HepG2 (cell line): ENCODE measurements around the gene NFE2L1. TPM values are rescaled to one million over a fixed set of nuclear protein-coding genes. Genes with fewer than 3 reads are reported as not detected.
A peak's percentile ranks its signal among the peaks of the same experiment; 100 is the strongest.

ENCODE experiments used
- ARNT2 ChIP-seq: sonication (generic); formaldehyde crosslinking; IDR thresholded peaks from 2 replicates; pipeline ENCODE4 v1.8.0; 2022; ENCODE audit warnings: mild to moderate bottlenecking, low read depth, missing genetic modification reagents, moderate library complexity
- CBX1 ChIP-seq: IDR thresholded peaks from one replicate; pipeline ENCODE4 v1.6.1; 2016; ENCODE audit warnings: antibody characterized with exemption, low read depth
- GABPB1 ChIP-seq: IDR thresholded peaks from 2 replicates; pipeline ENCODE4 v1.6.1; 2016; ENCODE audit warnings: mild to moderate bottlenecking, missing genetic modification reagents, moderate library complexity, missing compliant biosample characterization
- HNF4G ChIP-seq, 2 experiments: sonication (generic) in 1 of 2; formaldehyde crosslinking in 1 of 2; IDR thresholded peaks; 2 replicates each; pipeline versions ENCODE4 v1.4.0 to v1.6.1; 2011 to 2020; ENCODE audit warnings: borderline replicate concordance in 2 of 2, low read depth in 2 of 2, mild to moderate bottlenecking in 2 of 2, low read length in 1 of 2, missing genetic modification reagents in 1 of 2, moderate library complexity in 1 of 2
- KAT7 ChIP-seq: IDR thresholded peaks from 2 replicates; pipeline ENCODE4 v1.6.1; 2018; ENCODE audit warnings: borderline replicate concordance, missing compliant biosample characterization
- KDM5B ChIP-seq: sonication (generic); formaldehyde crosslinking; IDR thresholded peaks from 2 replicates; pipeline ENCODE4 v1.4.0; 2020; ENCODE audit warnings: missing genetic modification reagents, mild to moderate bottlenecking, borderline replicate concordance
- KLF6 ChIP-seq: IDR thresholded peaks from 2 replicates; pipeline ENCODE4 v1.8.0; 2016; ENCODE audit warnings: missing biosample characterization, missing genetic modification reagents
- POLR2AphosphoS5 ChIP-seq: IDR thresholded peaks from 2 replicates; pipeline ENCODE4 v1.6.1; 2012; ENCODE audit warnings: low read depth, low read length
- RBM39 ChIP-seq: fragments of 200-400 bp; formaldehyde crosslinking; IDR thresholded peaks from one replicate; pipeline ENCODE4 v1.6.1; 2018; ENCODE audit warnings: antibody characterized with exemption, mild to moderate bottlenecking, low read depth, low read length; ENCODE audit not compliant: poor library complexity, severe bottlenecking
- TBX3 ChIP-seq: fragments of 450-650 bp; IDR thresholded peaks from 2 replicates; pipeline ENCODE4 v1.6.1; 2017; ENCODE audit warnings: antibody characterized with exemption, mild to moderate bottlenecking, inconsistent platforms, borderline replicate concordance
- TCF7L2 ChIP-seq: IDR thresholded peaks from 2 replicates; pipeline ENCODE4 v1.6.1; 2011; ENCODE audit warnings: mild to moderate bottlenecking, low read depth, low read length, moderate library complexity
- ZNF205 ChIP-seq: IDR thresholded peaks from 2 replicates; pipeline ENCODE4 v1.6.1; 2018; ENCODE audit warnings: missing biosample characterization, missing genetic modification reagents
- ZNF224 ChIP-seq: sonication (generic); formaldehyde crosslinking; IDR thresholded peaks from 2 replicates; pipeline ENCODE4 v1.5.0; 2020; ENCODE audit warnings: mild to moderate bottlenecking, missing genetic modification reagents
- ZNF317 ChIP-seq: sonication (generic); formaldehyde crosslinking; IDR thresholded peaks from 2 replicates; pipeline ENCODE4 v1.5.0; 2020; ENCODE audit warnings: mild to moderate bottlenecking, missing genetic modification reagents
- ZNF543 ChIP-seq: sonication (generic); formaldehyde crosslinking; IDR thresholded peaks from 2 replicates; pipeline ENCODE4 v1.4.0; 2020; ENCODE audit warnings: mild to moderate bottlenecking, missing genetic modification reagents
- ZNF598 ChIP-seq: sonication (generic); formaldehyde crosslinking; IDR thresholded peaks from 2 replicates; pipeline ENCODE4 v1.5.1; 2020; ENCODE audit warnings: mild to moderate bottlenecking, missing genetic modification reagents, borderline replicate concordance
- ZNF615 ChIP-seq: sonication (generic); formaldehyde crosslinking; IDR thresholded peaks from 2 replicates; pipeline ENCODE4 v1.5.0; 2020; ENCODE audit warnings: mild to moderate bottlenecking, missing genetic modification reagents, borderline replicate concordance
- polyA plus RNA-seq, 8 experiments: library from polyadenylated mRNA; depleted of rRNA in 3 of 8; stranded (reverse) in 7 of 8; unstranded in 1 of 8; fragments of >200 nt; fragmentation: Illumina TruSeq in 4 of 8; extraction: Trizol in 4 of 8; gene quantifications; 2 replicates each; pipeline versions ENCODE4 v1.2.1 to v1.2.3, GENCODE V29; 2011 to 2016; ENCODE audit warnings: low read depth in 4 of 8, missing spikeins in 1 of 8, mixed read lengths in 1 of 8; ENCODE audit not compliant: insufficient read depth in 1 of 8
- total RNA-seq, 5 experiments: library from RNA; depleted of rRNA; stranded (reverse); fragments of >200 nt; fragmentation: Illumina TruSeq; extraction: Trizol; gene quantifications; 2 replicates each; pipeline ENCODE4 v1.2.3, GENCODE V29; 2016; ENCODE audit warnings: low read depth in 1 of 5
- TF ChIP-seq, protein P1 (sequence below): sonication (generic); formaldehyde crosslinking; IDR thresholded peaks from 2 replicates; pipeline ENCODE4 v1.4.0; 2020; ENCODE audit warnings: mild to moderate bottlenecking, missing genetic modification reagents
- TF ChIP-seq, protein P2 (sequence below): sonication (generic); formaldehyde crosslinking; IDR thresholded peaks from 2 replicates; pipeline ENCODE4 v1.5.0; 2020; ENCODE audit warnings: mild to moderate bottlenecking, missing genetic modification reagents, moderate library complexity

The NFE2L1 gene
- total and polyA plus RNA-seq, 2 of the 13 experiments (the other 11 are each of a cell fraction or from before 2014, with no cell fraction given), result 67.0 to 234 TPM

DNA sequence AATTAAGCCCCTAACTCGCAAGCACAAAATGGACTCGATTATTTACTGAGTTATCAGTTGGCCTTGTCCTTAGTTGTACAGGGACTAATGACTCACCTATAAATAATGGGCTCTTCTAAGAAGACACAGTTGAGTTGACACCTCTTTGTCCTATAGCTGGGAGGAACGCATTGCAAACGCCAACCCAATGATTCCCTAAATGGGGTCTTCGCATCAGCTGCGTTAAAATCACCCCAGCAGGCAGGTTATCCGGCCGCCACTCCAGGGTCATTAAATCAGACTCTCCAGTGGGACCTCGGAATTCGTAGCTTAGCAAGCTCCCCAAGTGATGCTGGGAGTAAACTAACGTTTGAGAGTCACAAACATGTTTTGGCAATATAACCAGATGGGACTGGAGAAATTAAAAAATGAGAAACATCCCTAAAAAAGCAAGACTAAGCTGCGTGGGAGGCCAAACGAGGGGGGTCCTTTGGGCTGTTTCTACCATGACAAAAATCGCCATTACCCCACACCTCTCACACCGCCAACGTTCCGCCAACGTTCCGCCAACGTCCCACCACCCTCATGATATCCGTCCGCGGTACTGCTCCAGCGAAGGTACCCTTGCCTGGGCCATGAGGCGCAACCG is 932 bp upstream of the NFE2L1 start (continued):
- no peak; the same call in 1 of the 2 replicates for TF ChIP-seq KAT7 (CRISPR knock-in tag)
- no peak for TF ChIP-seq HNF4G (IDR thresholded peaks at IDR 0.05; ENCODE audit: borderline replicate concordance, low read depth, low read length)
- TF ChIP-seq HNF4G (CRISPR knock-in tag; IDR thresholded peaks at IDR 0.05; ENCODE audit: borderline replicate concordance, low read depth), result no peak
- TF ChIP-seq ZNF543, result no peak
- no peak for TF ChIP-seq KDM5B (CRISPR knock-in tag)
- TF ChIP-seq TCF7L2, result no peak
- TF ChIP-seq, protein P1, sequence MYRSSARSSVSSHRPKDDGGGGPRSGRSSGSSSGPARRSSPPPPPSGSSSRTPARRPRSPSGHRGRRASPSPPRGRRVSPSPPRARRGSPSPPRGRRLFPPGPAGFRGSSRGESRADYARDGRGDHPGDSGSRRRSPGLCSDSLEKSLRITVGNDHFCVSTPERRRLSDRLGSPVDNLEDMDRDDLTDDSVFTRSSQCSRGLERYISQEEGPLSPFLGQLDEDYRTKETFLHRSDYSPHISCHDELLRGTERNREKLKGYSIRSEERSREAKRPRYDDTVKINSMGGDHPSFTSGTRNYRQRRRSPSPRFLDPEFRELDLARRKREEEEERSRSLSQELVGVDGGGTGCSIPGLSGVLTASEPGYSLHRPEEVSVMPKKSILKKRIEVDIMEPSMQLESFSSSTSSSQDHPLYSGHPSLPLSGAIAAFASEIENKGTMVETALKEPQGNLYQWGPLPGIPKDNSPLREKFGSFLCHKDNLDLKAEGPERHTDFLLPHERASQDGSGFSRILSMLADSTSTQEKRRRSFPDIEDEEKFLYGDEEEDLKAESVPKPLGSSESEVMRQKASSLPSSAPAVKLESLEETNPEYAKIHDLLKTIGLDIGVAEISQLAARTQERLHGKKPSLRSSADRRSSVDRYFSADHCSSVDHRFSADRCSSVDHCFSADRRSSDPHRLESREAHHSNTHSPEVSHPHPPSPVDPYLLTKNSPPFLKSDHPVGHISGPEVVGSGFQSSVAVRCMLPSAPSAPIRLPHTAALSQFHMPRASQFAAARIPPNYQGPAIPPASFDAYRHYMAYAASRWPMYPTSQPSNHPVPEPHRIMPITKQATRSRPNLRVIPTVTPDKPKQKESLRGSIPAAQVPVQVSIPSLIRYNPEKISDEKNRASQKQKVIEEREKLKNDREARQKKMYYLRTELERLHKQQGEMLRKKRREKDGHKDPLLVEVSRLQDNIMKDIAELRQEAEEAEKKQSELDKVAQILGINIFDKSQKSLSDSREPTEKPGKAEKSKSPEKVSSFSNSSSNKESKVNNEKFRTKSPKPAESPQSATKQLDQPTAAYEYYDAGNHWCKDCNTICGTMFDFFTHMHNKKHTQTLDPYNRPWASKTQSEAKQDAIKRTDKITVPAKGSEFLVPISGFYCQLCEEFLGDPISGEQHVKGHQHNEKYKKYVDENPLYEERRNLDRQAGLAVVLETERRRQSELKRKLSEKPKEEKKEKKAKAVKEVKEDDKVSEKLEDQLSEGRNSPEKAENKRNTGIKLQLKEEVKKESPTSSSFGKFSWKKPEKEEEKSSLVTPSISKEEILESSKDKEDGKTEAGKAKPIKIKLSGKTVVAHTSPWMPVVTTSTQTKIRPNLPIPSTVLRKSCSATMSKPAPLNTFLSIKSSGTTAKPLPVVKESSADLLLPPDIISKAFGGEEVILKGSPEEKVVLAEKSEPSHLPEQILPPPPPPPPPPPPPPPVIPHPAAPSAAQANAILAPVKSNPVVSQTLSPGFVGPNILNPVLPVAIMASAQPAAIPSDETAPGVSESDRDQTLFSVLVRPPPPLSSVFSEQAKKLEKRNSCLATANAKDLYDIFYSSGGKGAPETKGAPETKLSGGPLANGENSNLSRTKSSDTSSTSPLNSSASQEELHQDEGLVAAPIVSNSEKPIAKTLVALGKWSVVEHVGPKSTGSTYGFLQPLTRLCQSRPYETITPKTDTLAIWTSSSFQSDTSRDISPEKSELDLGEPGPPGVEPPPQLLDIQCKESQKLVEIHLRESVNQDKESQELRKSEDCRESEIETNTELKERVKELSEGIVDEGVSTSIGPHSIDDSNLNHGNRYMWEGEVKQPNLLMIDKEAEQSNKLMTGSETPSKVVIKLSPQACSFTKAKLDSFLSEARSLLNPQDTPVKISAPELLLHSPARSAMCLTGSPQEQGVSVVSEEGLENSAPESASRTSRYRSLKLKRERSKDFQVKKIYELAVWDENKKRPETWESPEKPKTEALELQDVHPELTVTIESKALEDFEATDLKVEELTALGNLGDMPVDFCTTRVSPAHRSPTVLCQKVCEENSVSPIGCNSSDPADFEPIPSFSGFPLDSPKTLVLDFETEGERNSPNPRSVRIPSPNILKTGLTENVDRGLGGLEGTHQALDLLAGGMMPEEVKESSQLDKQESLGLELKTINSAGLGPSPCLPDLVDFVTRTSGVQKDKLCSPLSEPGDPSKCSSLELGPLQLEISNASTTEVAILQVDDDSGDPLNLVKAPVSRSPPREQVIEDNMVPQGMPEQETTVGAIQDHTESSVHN, result no peak
- no peak for TF ChIP-seq TBX3
- no peak for TF ChIP-seq ZNF317 (CRISPR knock-in tag)
- no peak for TF ChIP-seq POLR2AphosphoS5
- TF ChIP-seq ARNT2, result no peak; the same call in 1 of the 2 replicates
- no peak for TF ChIP-seq GABPB1 (CRISPR knock-in tag)
- TF ChIP-seq RBM39, result no peak
- no peak for TF ChIP-seq ZNF598 (CRISPR knock-in tag)
- TF ChIP-seq ZNF205 (CRISPR knock-in tag), result no peak
- TF ChIP-seq, protein P2, sequence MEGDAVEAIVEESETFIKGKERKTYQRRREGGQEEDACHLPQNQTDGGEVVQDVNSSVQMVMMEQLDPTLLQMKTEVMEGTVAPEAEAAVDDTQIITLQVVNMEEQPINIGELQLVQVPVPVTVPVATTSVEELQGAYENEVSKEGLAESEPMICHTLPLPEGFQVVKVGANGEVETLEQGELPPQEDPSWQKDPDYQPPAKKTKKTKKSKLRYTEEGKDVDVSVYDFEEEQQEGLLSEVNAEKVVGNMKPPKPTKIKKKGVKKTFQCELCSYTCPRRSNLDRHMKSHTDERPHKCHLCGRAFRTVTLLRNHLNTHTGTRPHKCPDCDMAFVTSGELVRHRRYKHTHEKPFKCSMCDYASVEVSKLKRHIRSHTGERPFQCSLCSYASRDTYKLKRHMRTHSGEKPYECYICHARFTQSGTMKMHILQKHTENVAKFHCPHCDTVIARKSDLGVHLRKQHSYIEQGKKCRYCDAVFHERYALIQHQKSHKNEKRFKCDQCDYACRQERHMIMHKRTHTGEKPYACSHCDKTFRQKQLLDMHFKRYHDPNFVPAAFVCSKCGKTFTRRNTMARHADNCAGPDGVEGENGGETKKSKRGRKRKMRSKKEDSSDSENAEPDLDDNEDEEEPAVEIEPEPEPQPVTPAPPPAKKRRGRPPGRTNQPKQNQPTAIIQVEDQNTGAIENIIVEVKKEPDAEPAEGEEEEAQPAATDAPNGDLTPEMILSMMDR (CRISPR knock-in tag), result no peak
- no peak for TF ChIP-seq CBX1
- 0 out of 2 replicates have a peak, but pooled peaks have one; percentile 75 for TF ChIP-seq ZNF615 (CRISPR knock-in tag)
- TF ChIP-seq ZNF224, result no peak
- TF ChIP-seq KLF6 (CRISPR knock-in tag), result no peak
